Sigmoid colon (tissue), 4 donors: Measurements from ENCODE around the gene MGARP.

Experiments
- EP300 ChIP-seq, 4 donors: sonication (generic); formaldehyde crosslinking; IDR thresholded peaks; one replicate each; pipeline ENCODE4 v1.6.1; 2017; ENCODE audit warnings: antibody characterized with exemption in 4 of 4
- POLR2A ChIP-seq, 2 donors: fragments of 450-650 bp; IDR thresholded peaks; one replicate each; pipeline ENCODE4 v1.6.1; 2016; ENCODE audit warnings: antibody characterized with exemption in 2 of 2, mild to moderate bottlenecking in 2 of 2, moderate library complexity in 2 of 2
- TF ChIP-seq, protein P1 (sequence below), 4 experiments: fragments of 450-650 bp in 3 of 4; fragments of 200-600 bp in 1 of 4; IDR thresholded peaks; one replicate each; pipeline ENCODE4 v1.5.1; 2016 to 2019; ENCODE audit warnings: antibody characterized with exemption in 4 of 4, mild to moderate bottlenecking in 3 of 4, moderate library complexity in 2 of 4

DNA sequence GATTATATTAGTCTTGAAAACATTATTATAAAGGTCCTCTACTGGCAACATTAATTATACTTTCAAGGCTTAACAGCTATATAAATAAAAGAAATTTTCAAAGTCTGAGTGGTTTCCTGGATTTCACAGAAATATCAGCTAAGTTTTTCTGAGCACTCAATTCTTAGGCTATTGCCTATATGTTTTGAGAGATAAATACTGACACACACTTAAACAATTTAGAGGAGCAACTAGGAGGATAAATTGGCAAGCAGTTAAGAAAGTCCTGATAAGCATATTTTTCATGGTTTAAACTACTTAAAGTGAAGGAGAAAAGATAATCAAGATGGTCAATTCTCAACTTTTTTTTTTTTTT is 2.7 kb upstream of the MGARP start:
- TF ChIP-seq EP300 (IDR thresholded peaks at IDR 0.05) (no peak), POLR2A (IDR thresholded peaks at IDR 0.05) (no peak)
- TF ChIP-seq, protein P1, sequence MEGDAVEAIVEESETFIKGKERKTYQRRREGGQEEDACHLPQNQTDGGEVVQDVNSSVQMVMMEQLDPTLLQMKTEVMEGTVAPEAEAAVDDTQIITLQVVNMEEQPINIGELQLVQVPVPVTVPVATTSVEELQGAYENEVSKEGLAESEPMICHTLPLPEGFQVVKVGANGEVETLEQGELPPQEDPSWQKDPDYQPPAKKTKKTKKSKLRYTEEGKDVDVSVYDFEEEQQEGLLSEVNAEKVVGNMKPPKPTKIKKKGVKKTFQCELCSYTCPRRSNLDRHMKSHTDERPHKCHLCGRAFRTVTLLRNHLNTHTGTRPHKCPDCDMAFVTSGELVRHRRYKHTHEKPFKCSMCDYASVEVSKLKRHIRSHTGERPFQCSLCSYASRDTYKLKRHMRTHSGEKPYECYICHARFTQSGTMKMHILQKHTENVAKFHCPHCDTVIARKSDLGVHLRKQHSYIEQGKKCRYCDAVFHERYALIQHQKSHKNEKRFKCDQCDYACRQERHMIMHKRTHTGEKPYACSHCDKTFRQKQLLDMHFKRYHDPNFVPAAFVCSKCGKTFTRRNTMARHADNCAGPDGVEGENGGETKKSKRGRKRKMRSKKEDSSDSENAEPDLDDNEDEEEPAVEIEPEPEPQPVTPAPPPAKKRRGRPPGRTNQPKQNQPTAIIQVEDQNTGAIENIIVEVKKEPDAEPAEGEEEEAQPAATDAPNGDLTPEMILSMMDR (IDR thresholded peaks at IDR 0.05) = no peak
